Superior temporal gyrus (tissue), 1 donor: ENCODE measurements around the gene MCOLN1.

Experiments used
- DNase-seq: peaks from one replicate; pipeline ENCODE4 v3.0.0-alpha.2; 2016; ENCODE audit errors: extremely low spot score

MCOLN1 gene

GRCh38 chr19:7542556-7543348 is 20.3 kb downstream of the MCOLN1 start:
- DNase-seq = no peak

DNA sequence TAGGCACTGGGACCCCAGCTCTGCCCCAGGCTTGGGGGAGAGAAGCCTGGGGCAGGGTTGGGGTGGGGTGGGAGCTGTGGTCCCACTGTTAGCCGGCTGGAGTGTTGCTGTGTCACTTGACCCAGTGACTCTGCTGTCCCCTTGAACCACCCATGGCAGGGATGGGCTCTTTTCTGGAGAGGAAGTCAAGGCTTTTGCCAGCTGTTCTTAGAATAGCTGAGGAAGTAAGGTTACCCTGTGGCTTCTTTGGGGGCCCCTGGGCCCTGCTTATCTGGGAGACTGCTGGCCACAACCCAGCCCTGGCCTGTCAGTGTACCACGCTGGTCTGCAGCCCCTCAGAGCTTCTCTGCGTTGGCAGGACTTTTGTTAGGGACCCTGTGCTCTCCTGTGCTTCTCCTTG is 22.2 kb downstream of the MCOLN1 start:
- no peak for DNase-seq

DNA sequence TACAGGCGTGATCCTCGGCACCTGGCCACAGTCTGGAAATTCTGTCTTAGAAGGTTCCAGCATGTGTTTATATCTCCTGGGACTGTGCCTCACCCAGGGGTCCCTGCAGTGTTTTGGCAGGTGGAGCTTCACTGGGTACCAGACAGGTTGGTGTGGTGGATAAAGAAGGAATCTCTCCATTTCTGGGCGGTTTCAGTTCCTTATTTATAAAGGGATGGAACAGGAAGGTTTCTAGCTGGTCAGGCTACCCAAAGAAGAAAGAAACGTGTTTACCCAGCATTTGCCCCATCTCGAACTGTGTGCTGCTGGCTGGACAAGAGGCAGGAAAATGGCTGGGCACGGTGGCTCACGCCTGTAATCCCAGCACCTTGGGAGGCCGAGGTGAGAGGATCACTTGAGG is 22.9 kb downstream of the MCOLN1 start:
- peak; percentile 8 for DNase-seq

DNA sequence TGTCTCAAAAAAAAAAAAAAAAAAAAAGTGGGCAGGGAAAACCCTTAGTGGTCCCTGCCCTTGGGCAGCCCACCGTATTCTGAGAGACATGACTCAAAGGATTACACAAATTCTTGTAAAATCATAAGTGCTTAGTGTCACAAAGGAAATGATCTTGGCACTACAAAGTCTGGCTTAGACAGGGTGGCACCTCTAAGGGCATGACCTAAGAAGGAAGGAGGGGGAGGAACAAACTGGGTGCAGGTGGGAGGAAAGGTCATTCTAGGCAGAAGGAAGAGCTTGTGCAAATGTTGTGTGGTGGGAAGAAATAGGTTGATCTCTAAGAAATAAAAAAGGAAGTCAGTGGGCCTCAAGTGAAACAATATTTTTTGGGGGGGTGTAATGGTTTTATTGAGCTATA is 23.5 kb downstream of the MCOLN1 start:
- no peak for DNase-seq

GRCh38 chr19:7547159-7547558 is 24.7 kb downstream of the MCOLN1 start:
- DNase-seq = no peak

DNA sequence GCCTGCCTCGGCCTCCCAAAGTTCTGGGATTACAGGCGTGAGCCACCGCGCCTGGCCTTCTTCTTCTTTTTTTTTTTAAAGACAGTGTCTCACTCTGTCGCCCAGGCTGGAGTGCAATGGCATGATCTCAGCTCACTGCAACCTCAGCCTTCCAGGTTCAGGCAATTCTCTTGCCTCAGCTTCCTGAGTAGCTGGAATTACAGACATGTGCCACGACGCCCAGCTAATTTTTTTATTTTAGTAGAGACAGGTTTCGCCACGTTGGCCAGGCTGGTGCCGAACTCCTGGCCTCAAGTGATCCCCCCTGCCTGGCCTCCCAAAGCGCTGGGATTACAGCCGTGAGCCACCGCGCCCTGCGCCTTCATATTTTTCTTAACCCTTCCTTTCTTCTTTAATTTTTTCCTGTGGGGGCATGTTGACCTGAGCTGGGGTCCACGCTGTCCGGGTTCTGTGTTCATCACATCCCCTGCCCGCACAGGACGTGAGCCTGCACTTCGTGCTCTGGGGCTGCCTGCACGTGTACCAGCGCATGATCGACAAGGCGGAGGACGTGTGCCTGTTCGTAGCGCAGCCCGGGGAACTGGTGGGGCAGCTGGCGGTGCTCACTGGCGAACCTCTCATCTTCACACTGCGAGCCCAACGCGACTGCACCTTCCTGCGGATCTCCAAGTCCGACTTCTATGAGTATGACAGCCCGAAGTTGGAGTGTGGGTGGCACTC is 27.2 kb downstream of the MCOLN1 start:
- DNase-seq = no peak

DNA sequence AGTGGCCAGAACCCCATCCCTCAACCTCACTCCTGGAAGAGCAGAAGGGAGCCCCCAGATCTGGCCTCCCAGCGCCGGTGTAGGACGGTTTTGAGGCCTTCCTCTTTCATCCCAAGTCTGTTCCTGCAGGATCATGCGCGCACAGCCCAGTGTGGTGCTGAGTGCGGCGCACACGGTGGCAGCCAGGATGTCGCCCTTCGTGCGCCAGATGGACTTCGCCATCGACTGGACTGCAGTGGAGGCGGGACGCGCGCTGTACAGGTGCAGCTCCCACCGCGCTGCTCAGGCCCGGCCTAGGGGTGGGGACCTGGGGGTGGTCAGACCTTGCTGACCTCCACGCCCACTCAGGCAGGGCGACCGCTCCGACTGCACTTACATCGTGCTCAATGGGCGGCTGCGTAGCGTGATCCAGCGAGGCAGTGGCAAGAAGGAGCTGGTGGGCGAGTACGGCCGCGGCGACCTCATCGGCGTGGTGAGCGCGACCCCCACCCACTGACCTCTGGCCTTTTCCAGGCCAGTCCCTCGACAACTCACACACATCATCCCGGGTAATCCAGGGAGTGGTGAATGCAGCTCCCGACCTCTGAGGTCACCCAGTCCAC is 27.8 kb downstream of the MCOLN1 start:
- DNase-seq = no peak

GRCh38 chr19:7550987-7551761 is 28.8 kb downstream of the MCOLN1 start:
- DNase-seq = peak; percentile 83

DNA sequence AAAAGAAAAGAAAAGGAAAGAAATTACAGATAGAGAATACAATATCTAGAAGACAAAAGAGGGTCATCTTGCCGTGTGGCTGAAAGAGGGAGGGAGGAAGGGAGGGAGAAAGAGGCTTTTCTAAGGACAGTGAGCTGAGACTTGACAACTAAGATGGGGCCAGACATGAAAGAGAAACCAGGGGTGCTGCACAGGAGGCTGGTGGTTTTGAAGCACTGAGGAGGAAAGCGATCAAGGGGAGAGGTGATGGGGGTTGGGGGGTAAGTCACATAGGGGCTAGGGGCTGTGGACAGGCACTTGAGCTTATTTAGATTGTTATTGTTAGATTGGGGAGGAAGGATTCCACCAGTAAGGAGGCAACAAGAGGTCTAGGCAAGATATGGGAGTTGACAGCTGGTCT is 30.4 kb downstream of the MCOLN1 start:
- no peak for DNase-seq

- DNase-seq = no peak
Measured at GRCh38 chr19:7554565-7554964, 32.1 kb downstream of the MCOLN1 start.

DNA sequence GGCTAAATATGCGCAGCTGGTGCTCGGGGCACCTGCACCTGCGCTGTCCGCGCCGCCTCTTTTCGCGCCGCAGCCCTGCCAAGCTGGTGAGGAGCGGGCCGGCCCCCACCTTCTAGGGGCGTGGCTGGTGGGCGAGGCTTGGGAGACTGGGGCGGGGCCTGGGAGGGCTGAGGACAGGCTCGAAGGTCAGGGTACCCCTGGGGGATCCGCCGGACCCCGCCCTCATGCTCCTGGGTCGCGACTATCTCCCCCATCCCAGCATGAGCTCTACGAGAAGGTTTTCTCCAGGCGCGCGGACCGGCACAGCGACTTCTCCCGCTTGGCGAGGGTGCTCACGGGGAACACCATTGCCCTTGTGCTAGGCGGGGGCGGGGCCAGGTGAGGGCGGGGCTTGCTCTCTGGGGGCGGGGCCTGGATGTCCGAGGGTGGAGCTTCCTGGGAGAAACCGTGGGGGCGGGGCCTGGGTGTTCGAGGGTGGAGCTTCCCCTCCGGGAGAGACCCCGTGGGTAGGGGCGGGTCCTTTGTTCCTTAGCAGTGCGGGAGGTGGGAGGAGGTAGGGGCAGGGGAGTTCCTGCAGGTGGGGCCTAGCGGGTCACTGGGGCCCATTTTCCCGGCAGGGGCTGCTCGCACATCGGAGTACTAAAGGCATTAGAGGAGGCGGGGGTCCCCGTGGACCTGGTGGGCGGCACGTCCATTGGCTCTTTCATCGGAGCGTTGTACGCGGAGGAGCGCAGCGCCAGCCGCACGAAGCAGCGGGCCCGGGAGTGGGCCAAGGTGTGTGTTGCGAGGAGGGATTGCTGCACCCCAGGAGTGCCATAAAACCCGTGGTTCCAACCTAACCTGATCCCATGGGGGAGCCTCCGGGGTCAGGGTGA is 32.8 kb downstream of the MCOLN1 start:
- DNase-seq = no peak

DNA sequence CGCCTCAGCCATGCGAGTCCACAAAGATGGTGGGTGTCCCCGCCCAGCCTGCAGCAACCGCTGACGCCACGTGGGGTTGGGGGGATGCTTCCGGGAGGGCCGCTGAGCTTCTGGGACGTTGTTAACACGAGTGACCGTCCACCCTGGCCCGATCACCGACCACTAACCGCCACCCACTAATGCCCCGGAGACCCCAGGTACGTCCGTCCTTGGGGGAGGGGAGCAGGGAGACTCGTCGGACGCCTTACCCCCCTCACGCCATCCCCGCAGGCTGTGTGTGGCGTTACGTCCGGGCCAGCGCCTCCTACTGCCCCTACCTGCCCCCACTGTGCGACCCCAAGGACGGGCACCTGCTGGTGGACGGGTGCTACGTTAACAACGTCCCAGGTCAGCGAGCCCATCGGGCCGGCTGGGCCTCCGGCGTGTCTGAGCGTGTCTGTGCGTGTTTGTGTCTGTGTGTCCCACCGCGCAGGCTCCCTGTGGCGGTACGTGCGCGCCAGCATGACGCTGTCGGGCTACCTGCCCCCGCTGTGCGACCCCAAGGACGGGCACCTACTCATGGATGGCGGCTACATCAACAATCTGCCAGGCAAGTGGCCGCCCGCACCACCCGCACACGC is 34.4 kb downstream of the MCOLN1 start:
- no peak for DNase-seq

DNA sequence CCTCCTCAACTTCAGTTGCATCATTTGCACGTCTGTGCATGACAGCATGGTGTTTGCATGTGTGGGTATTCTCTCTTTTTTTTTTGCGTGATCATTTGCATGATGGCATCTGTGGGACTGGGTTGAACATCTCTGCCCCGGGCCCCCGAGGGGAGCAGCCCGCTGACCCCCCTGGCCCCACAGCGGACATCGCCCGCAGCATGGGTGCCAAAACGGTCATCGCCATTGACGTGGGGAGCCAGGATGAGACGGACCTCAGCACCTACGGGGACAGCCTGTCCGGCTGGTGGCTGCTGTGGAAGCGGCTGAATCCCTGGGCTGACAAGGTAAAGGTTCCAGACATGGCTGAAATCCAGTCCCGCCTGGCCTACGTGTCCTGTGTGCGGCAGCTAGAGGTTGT is 36.2 kb downstream of the MCOLN1 start:
- no peak for DNase-seq

GRCh38 chr19:7559102-7559501 is 36.7 kb downstream of the MCOLN1 start:
- no peak for DNase-seq

DNA sequence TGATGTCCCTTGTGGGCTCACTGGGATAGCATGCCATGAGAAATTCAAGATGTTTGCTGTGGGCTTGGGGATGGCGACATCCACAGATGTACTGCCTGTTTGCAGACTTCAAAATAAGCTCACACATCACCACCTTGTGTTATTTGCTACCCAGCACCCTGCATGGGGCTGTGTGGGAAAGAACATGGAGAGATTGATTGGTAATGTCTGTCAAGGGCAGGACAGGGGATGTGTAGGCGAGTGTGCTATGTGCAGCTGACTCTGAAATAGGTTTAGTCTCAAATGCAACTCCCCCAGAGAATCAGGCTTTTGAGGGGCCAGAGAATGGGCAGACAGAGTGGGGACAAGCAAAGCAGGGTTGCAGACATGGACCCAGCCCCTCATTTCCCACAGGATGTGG is 37.8 kb downstream of the MCOLN1 start:
- no peak for DNase-seq

GRCh38 chr19:7561325-7561724 is 38.9 kb downstream of the MCOLN1 start:
- DNase-seq = no peak

DNA sequence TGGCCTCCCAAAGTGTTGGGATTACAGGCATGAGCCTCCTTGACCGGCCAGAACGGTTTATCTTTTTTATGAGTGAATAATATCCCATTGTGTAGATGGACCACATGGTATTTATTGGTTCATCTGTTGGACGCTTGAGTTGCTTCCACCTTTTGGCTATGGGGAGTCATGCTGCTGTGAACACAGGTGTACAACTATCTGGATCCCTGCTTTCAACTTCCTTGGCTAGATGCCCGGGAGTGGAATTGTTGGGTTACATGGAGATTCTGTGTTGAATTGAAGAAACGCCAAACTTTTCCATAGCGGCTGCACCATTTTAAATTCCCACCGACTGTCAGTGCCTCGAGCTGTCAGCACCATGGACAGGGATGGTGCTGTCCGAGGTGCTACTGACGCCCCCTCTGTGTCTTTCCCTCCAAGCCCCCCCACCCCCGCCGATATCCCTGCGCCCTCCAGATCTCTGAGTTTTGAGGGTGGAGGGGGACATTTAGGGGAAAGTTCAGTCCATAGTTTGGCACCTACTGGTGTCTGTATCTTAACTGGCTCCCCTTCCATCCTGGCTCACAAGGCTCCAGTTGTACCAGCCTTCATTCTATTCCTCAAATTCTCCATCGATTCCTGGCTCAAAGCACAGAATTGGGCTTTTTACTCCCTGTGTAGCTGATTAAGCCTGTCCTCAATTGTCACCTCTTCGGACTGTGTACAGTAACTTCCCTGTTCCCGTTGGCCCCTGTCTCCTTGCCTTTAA is 40.4 kb downstream of the MCOLN1 start:
- DNase-seq = no peak

DNA sequence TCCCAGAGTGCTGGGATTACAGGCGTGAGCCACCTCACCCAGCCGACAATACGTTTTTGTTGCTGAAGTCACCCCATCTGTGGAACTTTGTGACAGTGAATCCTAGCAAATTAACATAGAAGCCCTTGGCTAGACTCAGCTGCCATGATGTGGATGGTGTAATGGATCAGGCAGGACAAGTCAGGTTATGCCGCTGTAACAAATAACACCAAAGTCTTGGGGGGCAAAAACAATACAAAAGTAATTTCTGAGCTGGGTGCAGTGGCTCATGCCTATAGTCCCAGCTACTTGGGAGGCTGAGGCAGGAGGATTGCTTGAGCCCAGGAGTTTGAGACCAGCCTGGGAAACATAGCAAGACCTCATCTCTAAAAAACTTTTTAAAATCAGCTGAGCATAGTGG is 42.4 kb downstream of the MCOLN1 start:
- DNase-seq = no peak

DNA sequence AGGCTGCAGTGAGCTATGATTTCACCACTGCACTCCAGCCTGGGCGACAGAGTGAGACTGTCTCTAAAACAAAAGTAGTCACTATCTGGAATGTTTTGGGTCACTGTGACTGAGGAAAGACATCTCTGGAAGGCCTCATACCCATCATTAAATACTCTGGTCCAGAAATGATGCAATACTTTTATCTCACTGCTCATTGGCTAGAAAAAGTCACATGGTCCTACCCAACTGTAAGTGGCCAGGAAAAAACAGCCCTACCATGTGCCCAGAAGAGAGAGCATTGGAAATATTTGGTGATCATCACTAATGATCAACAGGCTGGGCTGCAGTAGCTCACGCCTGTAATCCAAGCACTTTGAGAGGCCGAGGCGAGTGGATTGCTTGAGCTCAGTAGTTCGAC is 42.9 kb downstream of the MCOLN1 start:
- DNase-seq = no peak

GRCh38 chr19:7570761-7571160 is 48.3 kb downstream of the MCOLN1 start:
- DNase-seq = no peak
